Mesenchymal stem cell (in vitro differentiated cells and primary cell): ENCODE results near the gene POLD4. TPM values are rescaled to one million over a fixed set of nuclear protein-coding genes. Genes with fewer than 3 reads are reported as not detected.

Source experiments
- DNase-seq: peaks from one replicate; pipeline ENCODE4 v3.0.0-alpha.2; 2013
- H2AFZ ChIP-seq: one replicate; pipeline ENCODE4 v1.6.1; 2013; ENCODE audit warnings: low read depth, mild to moderate bottlenecking, control low read depth, inconsistent platforms, low read length, moderate library complexity
- H2AK5ac ChIP-seq: 2 replicates; pipeline ENCODE4 v1.6.1; 2013; ENCODE audit warnings: low read length, moderate library complexity, mild to moderate bottlenecking, inconsistent platforms; ENCODE audit not compliant: severe bottlenecking
- H2BK120ac ChIP-seq: one replicate; pipeline ENCODE4 v1.6.1; 2013; ENCODE audit warnings: low read depth, mild to moderate bottlenecking, inconsistent platforms, low read length, moderate library complexity
- H2BK12ac ChIP-seq, 2 experiments: one replicate each; pipeline ENCODE4 v1.6.1; 2013; ENCODE audit warnings: inconsistent platforms in 2 of 2, low read length in 2 of 2, mild to moderate bottlenecking in 2 of 2, moderate library complexity in 2 of 2, control low read depth in 1 of 2
- H2BK15ac ChIP-seq: one replicate; pipeline ENCODE4 v1.6.1; 2013; ENCODE audit warnings: mild to moderate bottlenecking, low read depth, inconsistent platforms; ENCODE audit not compliant: poor library complexity, severe bottlenecking
- H2BK5ac ChIP-seq: 2 replicates; pipeline ENCODE4 v1.6.1; 2013; ENCODE audit warnings: low read depth, mild to moderate bottlenecking, low read length, control low read depth, inconsistent platforms; ENCODE audit not compliant: poor library complexity, severe bottlenecking
- H3K14ac ChIP-seq, 2 experiments: one replicate each; pipeline ENCODE4 v1.6.1; 2013; ENCODE audit warnings: inconsistent platforms in 2 of 2, low read length in 2 of 2, control low read depth in 1 of 2, mild to moderate bottlenecking in 1 of 2, moderate library complexity in 1 of 2
- H3K18ac ChIP-seq, 2 experiments: one replicate each; pipeline ENCODE4 v1.6.1; 2013; ENCODE audit warnings: inconsistent platforms in 2 of 2, low read length in 2 of 2, control low read depth in 1 of 2, low read depth in 1 of 2, mild to moderate bottlenecking in 1 of 2
- H3K23ac ChIP-seq, 2 experiments: one replicate each; pipeline ENCODE4 v1.6.1; 2013; ENCODE audit warnings: inconsistent platforms in 2 of 2, low read length in 2 of 2, mild to moderate bottlenecking in 2 of 2, moderate library complexity in 2 of 2, control low read depth in 1 of 2
- H3K27ac ChIP-seq: 2 replicates; pipeline ENCODE4 v1.5.1; 2013; ENCODE audit warnings: mild to moderate bottlenecking, moderate library complexity, low read length, control low read depth, inconsistent platforms; ENCODE audit not compliant: poor library complexity, severe bottlenecking
- H3K27me3 ChIP-seq, 2 experiments: 2 replicates each; pipeline versions ENCODE4 v1.6.1 to v1.7.0; 2013; ENCODE audit warnings: low read length in 2 of 2, mild to moderate bottlenecking in 2 of 2, moderate library complexity in 2 of 2, control low read depth in 1 of 2, inconsistent platforms in 1 of 2; ENCODE audit not compliant: control insufficient read depth in 1 of 2, insufficient read depth in 1 of 2
- H3K36me3 ChIP-seq, 2 experiments: 2 replicates each; pipeline versions ENCODE4 v1.6.1 to v1.7.0; 2013; ENCODE audit warnings: low read length in 2 of 2, control low read depth in 1 of 2, inconsistent platforms in 1 of 2, low read depth in 1 of 2, mild to moderate bottlenecking in 1 of 2; ENCODE audit not compliant: insufficient read depth in 2 of 2, control insufficient read depth in 1 of 2
- H3K4ac ChIP-seq, 2 experiments: one replicate each; pipeline ENCODE4 v1.6.1; 2013; ENCODE audit warnings: inconsistent platforms in 2 of 2, low read length in 2 of 2, mild to moderate bottlenecking in 2 of 2, moderate library complexity in 2 of 2, control low read depth in 1 of 2, low read depth in 1 of 2
- H3K4me1 ChIP-seq: 2 replicates; pipeline ENCODE4 v1.6.1; 2013; ENCODE audit warnings: low read depth, low read length, control low read depth; ENCODE audit not compliant: control insufficient read depth, insufficient read depth
- H3K4me2 ChIP-seq: 2 replicates; pipeline ENCODE4 v1.6.1; 2013; ENCODE audit warnings: low read length, mild to moderate bottlenecking, inconsistent platforms; ENCODE audit not compliant: poor library complexity, severe bottlenecking
- H3K4me3 ChIP-seq, 2 experiments: 2 replicates each; pipeline versions ENCODE4 v1.5.1 to v1.7.0; 2013; ENCODE audit warnings: low read length in 2 of 2, mild to moderate bottlenecking in 2 of 2, control low read depth in 1 of 2, low read depth in 1 of 2; ENCODE audit not compliant: insufficient read depth in 1 of 2
- H3K79me1 ChIP-seq: replicated peaks from 2 replicates; pipeline ENCODE4 v1.6.1; 2013; ENCODE audit warnings: mild to moderate bottlenecking, control low read depth, low read length, inconsistent platforms; ENCODE audit not compliant: poor library complexity, severe bottlenecking
- H3K9ac ChIP-seq: 2 replicates; pipeline ENCODE4 v1.7.0; 2013; ENCODE audit warnings: mild to moderate bottlenecking, low read length, moderate library complexity
- H3K9me3 ChIP-seq: 2 replicates; pipeline ENCODE4 v1.7.0; 2013; ENCODE audit warnings: mild to moderate bottlenecking, low read length; ENCODE audit not compliant: control insufficient read depth
- H4K8ac ChIP-seq: one replicate; pipeline ENCODE4 v1.6.1; 2013; ENCODE audit warnings: inconsistent platforms, mild to moderate bottlenecking, low read length, moderate library complexity
- H4K91ac ChIP-seq: one replicate; pipeline ENCODE4 v1.6.1; 2013; ENCODE audit warnings: mild to moderate bottlenecking, low read length, inconsistent platforms
- WGBS: methylation state at CpG from one replicate; pipeline ENCODE4 v1.1.7; 2013; ENCODE audit warnings: mixed read lengths; 5-methylcytosine and 5-hydroxymethylcytosine counted together
- small RNA-seq: library from polyadenylated mRNA; stranded (forward); fragments of <200 nt; extraction: miRNeasy Mini kit (QIAGEN cat#:217004); gene quantifications from one replicate; pipeline ENCODE3, GENCODE V24; 2013; ENCODE audit warnings: low read depth

The POLD4 gene

GRCh38 chr11:67301313-67301921 lies 51.9 kb downstream of the POLD4 start:
- Histone ChIP-seq H3K14ac (no peak overlapping the region), H3K9me3 (peaks cover 1% of the 10 kb centered on the region), H2AK5ac (no peak overlapping the region), H3K27me3 (no peaks in the 10 kb centered on the region), H4K8ac (peak overlapping the region; percentile 43), H3K79me1 (peaks cover 29% of the 10 kb centered on the region), H2BK5ac (no peak overlapping the region), H3K9ac (no peak overlapping the region), H3K4me2 (no peak overlapping the region), H3K4ac (no peak overlapping the region), H3K27ac (peak overlapping the region; percentile 56), H3K18ac (no peak overlapping the region), H2BK120ac (no peak overlapping the region), H3K36me3 (peaks cover 46 to 50% of the 10 kb centered on the region in 2 experiments), H3K23ac (no peak overlapping the region), H3K4me1 (peaks cover 35% of the 10 kb centered on the region), H2BK12ac (no peak overlapping the region), H2AFZ (no peak overlapping the region), H2BK15ac (peak overlapping the region; percentile 34), H4K91ac (peak overlapping the region; percentile 47), H3K4me3 (no peak overlapping the region)
- no peak for DNase-seq
- 92% methylated on average over 28 of the region's 28 CpGs for WGBS

Small RNA genes lying within 50 kb of the gene (small RNA-seq; reads per million reads assigned to genes)
- gene RN7SKP239, result not detected
- not detected for gene RNU6-1238P
